ENCODE results near the gene TFDP2. TPM values are rescaled to one million over a fixed set of nuclear protein-coding genes. Genes with fewer than 3 reads are reported as not detected.

Gene TFDP2
- total and polyA plus RNA-seq, 2 experiments from 2014 or later: 150 to 410 TPM

DNA sequence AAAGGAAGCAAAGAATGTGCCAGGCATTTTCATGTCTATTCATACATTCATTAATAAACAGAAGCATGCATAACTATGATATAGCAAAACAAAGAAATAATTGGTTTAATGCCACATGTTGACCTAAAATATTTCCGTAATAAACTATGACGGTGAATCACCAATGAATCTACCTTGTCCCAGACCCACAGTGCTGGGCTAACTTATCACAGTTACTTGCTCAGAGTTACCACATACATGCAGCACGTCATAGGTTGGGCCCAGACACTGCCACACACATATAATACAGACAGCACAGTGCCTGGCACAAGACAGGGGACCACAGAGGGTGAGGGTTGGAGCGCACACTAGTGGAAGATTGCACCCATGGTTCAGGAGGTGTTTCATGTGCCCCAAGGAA, 186.0 kb downstream of the TFDP2 start:
- peaks cover 28% of the 10 kb centered on the region; the same call in 1 of the 2 replicates for H3K36me3 ChIP-seq (ENCODE audit: insufficient read depth)
- H3K4me2 ChIP-seq: no peak overlapping the region
- H3K4me3 Mint-ChIP-seq: no peak overlapping the region
- H3K36me3 Mint-ChIP-seq (ENCODE audit: low read depth): peaks cover 65% of the 10 kb centered on the region
- DNase-seq (ENCODE audit: low spot score): no peak
- H3K4me3 ChIP-seq: no peak overlapping the region
- no peaks in the 10 kb centered on the region for H3K9me3 Mint-ChIP-seq
- no peak for ATAC-seq
- TF ChIP-seq ZNF331 (CRISPR knock-in tag; IDR thresholded peaks at IDR 0.05; ENCODE audit: low read depth) (no peak), EZH2 (IDR thresholded peaks at IDR 0.05; ENCODE audit: low read depth, unreplicated experiment) (no peak), EZH2phosphoT487 (IDR thresholded peaks at IDR 0.05; ENCODE audit: unreplicated experiment) (no peak), NANOG (IDR thresholded peaks at IDR 0.05; ENCODE audit: borderline replicate concordance) (no peak), ZNF114 (CRISPR knock-in tag; IDR thresholded peaks at IDR 0.05) (no peak), ZNF462 (CRISPR knock-in tag; IDR thresholded peaks at IDR 0.05) (no peak), CREB1 (CRISPR knock-in tag; IDR thresholded peaks at IDR 0.05; ENCODE audit: low read depth) (no peak), JUNB (IDR thresholded peaks at IDR 0.05; ENCODE audit: unreplicated experiment) (no peak), STAT1 (IDR thresholded peaks at IDR 0.05; ENCODE audit: unreplicated experiment) (no peak), CTCF (conservative IDR thresholded peaks at IDR 0.05; ENCODE audit: low read depth in 2 of 2) (no peak), POLR2AphosphoS5 (IDR thresholded peaks at IDR 0.05; ENCODE audit: low read depth) (no peak), REST (IDR thresholded peaks at IDR 0.05; ENCODE audit: unreplicated experiment) (no peak)
- TF ChIP-seq, protein P1, sequence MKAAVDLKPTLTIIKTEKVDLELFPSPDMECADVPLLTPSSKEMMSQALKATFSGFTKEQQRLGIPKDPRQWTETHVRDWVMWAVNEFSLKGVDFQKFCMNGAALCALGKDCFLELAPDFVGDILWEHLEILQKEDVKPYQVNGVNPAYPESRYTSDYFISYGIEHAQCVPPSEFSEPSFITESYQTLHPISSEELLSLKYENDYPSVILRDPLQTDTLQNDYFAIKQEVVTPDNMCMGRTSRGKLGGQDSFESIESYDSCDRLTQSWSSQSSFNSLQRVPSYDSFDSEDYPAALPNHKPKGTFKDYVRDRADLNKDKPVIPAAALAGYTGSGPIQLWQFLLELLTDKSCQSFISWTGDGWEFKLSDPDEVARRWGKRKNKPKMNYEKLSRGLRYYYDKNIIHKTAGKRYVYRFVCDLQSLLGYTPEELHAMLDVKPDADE (IDR thresholded peaks at IDR 0.05): no peak
- no peaks in the 10 kb centered on the region for H3K27me3 ChIP-seq (ENCODE audit: insufficient read depth)
- no peaks in the 10 kb centered on the region for H4K20me1 ChIP-seq (replicated peaks; ENCODE audit: insufficient read depth)
- no peaks in the 10 kb centered on the region for H3K79me2 ChIP-seq (replicated peaks; ENCODE audit: insufficient read depth)
- peaks cover 9% of the 10 kb centered on the region for H3K27me3 Mint-ChIP-seq (ENCODE audit: insufficient read depth, low read depth, poor library complexity)
- no peak overlapping the region for H3K27ac ChIP-seq (ENCODE audit: low read depth)
- no peaks in the 10 kb centered on the region for H3K4me1 ChIP-seq (ENCODE audit: insufficient read depth)
- H3F3A ChIP-seq (replicated peaks; ENCODE audit: low read depth): no peaks in the 10 kb centered on the region; the same call in none of the 2 replicates
- no peak overlapping the region for H2AFZ ChIP-seq
- H3K4me1 Mint-ChIP-seq: no peaks in the 10 kb centered on the region
- H3K9me2 ChIP-seq (ENCODE audit: insufficient read depth): no peaks in the 10 kb centered on the region
- H3K27ac Mint-ChIP-seq: no peak overlapping the region; the same call in 1 of the 2 replicates

Measured in GM23338 (cell line).